ENCODE data around the gene NUDT16L1.

NUDT16L1 gene

GRCh38 chr16:4713663-4714501 is 20.5 kb downstream of the NUDT16L1 start:
- Mint-ChIP-seq H3K4me3 (no peak overlapping the region), H3K27me3 (ENCODE audit: low read depth) (no peaks in the 10 kb centered on the region), H3K9me3 (no peaks in the 10 kb centered on the region), H3K36me3 (ENCODE audit: low read depth) (peaks cover 48% of the 10 kb centered on the region), H3K4me1 (no peaks in the 10 kb centered on the region), H3K27ac (no peak overlapping the region)
- TF ChIP-seq CTCF (IDR thresholded peaks at IDR 0.05; ENCODE audit: unreplicated experiment in 3 of 3): no peak

- no peaks in the 10 kb centered on the region for H3K9me3 Mint-ChIP-seq
- no peak overlapping the region for H3K4me3 Mint-ChIP-seq
- no peak overlapping the region for H3K27ac Mint-ChIP-seq
- no peaks in the 10 kb centered on the region for H3K27me3 Mint-ChIP-seq (ENCODE audit: low read depth)
- peaks cover 44% of the 10 kb centered on the region for H3K36me3 Mint-ChIP-seq (ENCODE audit: low read depth)
- no peaks in the 10 kb centered on the region for H3K4me1 Mint-ChIP-seq
- no peak for TF ChIP-seq CTCF (IDR thresholded peaks at IDR 0.05; ENCODE audit: unreplicated experiment in 3 of 3)
Measured at GRCh38 chr16:4714996-4715395, 21.6 kb downstream of the NUDT16L1 start.

- H3K27ac Mint-ChIP-seq: no peak overlapping the region
- H3K27me3 Mint-ChIP-seq (ENCODE audit: low read depth): no peaks in the 10 kb centered on the region
- H3K4me1 Mint-ChIP-seq: no peaks in the 10 kb centered on the region
- peaks cover 33% of the 10 kb centered on the region for H3K36me3 Mint-ChIP-seq (ENCODE audit: low read depth)
- H3K9me3 Mint-ChIP-seq: no peaks in the 10 kb centered on the region
- TF ChIP-seq CTCF (IDR thresholded peaks at IDR 0.05; ENCODE audit: unreplicated experiment in 3 of 3): no peak
- no peak overlapping the region for H3K4me3 Mint-ChIP-seq
Measured at GRCh38 chr16:4718466-4718865, 25.1 kb downstream of the NUDT16L1 start.

GRCh38 chr16:4723071-4723767 is 29.9 kb downstream of the NUDT16L1 start:
- no peaks in the 10 kb centered on the region for H3K27me3 Mint-ChIP-seq (ENCODE audit: low read depth)
- H3K9me3 Mint-ChIP-seq: no peaks in the 10 kb centered on the region
- H3K27ac Mint-ChIP-seq: no peak overlapping the region
- H3K4me3 Mint-ChIP-seq: no peak overlapping the region
- H3K36me3 Mint-ChIP-seq (ENCODE audit: low read depth): peaks cover 27% of the 10 kb centered on the region
- H3K4me1 Mint-ChIP-seq: peaks cover 8% of the 10 kb centered on the region
- no peak for TF ChIP-seq CTCF (IDR thresholded peaks at IDR 0.05; ENCODE audit: unreplicated experiment in 3 of 3)

- no peak overlapping the region for H3K27ac Mint-ChIP-seq
- peaks cover 8% of the 10 kb centered on the region for H3K4me1 Mint-ChIP-seq
- no peaks in the 10 kb centered on the region for H3K27me3 Mint-ChIP-seq (ENCODE audit: low read depth)
- no peak overlapping the region for H3K4me3 Mint-ChIP-seq
- no peaks in the 10 kb centered on the region for H3K9me3 Mint-ChIP-seq
- H3K36me3 Mint-ChIP-seq (ENCODE audit: low read depth): peaks cover 31% of the 10 kb centered on the region
- TF ChIP-seq CTCF (IDR thresholded peaks at IDR 0.05; ENCODE audit: unreplicated experiment in 3 of 3): no peak
Measured at GRCh38 chr16:4724661-4725270, 31.4 kb downstream of the NUDT16L1 start.
